8988T (cell line): ENCODE data around the gene ATP8A1.

ENCODE experiments used
- DNase-seq: peaks from one replicate; pipeline ENCODE4 v3.0.0; 2011

Gene ATP8A1

DNA sequence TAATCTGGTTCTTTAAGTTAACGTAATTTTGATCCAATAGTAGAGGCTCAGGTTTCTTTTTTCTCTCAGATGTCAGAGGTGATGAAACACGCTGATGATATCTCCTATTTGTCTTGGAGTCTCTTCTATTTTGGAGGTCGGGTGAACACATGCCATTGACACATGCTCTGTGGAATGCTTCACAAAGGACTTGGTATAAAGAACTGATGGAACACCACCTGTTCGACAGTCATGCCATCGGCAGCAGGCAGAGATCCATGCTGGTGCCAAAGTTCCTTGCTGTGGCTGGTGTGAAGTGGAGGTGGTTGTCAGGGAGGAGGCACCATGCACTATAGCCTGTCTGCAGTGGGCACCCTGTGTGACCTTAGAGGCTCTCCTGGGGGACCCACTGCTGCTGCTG lies 94.9 kb downstream of the ATP8A1 start:
- DNase-seq = no peak

DNA sequence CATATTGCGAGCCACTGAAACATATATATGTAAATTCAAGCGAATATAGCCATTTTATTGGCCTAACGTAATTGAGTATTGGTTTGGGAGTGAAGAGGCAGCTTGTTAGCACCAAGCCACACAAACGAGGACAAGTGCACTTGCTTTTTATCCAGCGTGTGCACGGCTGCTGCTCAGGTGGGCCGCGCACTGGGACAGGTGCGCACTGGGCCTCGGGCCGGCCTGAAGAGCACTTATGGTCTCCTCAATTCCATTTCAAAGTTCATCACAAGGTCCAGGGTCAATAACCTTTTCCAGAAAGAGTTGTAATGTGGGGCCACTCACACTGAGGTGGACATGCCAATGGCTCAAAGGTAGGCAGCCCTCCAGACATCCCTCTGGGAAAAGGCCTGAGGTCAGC lies 95.9 kb downstream of the ATP8A1 start:
- no peak for DNase-seq

DNA sequence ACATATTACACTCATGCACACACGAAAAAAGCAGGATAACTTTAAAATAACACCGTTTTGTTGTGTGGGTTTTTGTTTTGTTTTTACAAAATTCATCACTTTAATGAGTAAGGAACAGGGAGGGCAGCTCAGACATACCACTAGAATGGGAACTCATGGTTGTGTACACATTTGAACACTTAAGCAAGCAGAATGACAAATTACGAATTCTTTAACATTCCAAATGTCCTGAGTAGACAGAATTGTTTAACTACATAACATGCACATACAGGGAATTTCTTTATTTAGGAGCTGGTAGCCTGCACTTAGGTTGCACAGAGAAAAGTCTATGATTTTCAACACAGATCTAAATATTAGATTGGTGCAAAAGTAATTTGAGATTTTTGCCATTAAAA lies 96.4 kb downstream of the ATP8A1 start:
- DNase-seq = no peak

DNA sequence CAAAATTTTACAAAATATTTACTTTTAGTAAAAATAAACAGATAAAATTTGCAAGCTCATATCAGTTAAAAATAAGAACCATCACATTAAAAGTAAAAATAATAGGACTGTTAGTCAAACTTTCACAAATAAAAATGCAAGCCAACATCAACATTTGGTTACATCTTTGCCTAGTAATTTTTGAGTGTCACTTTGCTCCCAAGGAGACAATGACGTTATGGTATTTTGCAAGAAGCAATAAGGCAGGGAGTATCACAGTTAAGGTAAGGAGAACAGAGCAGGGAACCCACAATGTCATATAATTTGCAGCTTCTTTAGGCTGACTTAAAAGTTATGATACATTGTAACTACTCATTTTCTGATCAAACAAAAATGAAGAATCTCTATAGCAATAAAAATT lies 98.7 kb downstream of the ATP8A1 start:
- no peak for DNase-seq

DNA sequence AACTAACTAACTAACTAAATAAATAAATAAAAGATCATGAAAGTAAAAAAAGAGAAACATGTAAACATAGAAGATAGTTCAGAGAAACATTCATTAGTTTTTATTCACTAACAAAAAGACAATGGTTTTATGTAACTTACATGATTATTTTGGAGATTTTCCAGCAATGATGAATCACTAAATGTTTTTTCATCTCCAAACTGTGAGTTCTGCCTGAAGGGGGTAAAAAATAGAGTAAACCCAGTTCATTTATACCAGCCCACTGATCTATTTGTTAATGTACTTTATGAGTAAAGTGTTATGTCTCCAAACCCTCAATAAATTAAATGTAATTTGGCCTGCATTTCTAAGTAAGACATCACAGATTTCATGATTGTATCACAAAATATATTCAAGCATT lies 101.1 kb downstream of the ATP8A1 start:
- DNase-seq = no peak

DNA sequence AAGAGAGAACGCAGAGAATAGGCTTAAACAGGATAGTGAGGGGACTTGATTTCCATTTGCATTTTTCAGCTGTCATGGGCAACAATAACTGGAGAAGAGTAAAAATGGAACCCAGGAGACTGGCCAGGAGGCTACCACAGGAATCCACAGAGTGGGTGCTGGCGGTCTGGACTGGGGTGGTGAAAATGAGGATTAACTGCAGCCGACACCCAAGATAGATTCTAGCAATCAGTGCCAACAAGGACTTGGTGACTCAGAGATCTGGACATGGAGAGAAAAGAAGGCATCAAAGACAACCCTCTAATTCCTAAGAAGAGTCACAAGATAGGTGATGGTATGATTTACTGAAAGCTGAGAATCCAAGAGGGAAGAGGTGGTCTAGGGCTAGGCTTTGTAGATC lies 102.8 kb downstream of the ATP8A1 start:
- no peak for DNase-seq

DNA sequence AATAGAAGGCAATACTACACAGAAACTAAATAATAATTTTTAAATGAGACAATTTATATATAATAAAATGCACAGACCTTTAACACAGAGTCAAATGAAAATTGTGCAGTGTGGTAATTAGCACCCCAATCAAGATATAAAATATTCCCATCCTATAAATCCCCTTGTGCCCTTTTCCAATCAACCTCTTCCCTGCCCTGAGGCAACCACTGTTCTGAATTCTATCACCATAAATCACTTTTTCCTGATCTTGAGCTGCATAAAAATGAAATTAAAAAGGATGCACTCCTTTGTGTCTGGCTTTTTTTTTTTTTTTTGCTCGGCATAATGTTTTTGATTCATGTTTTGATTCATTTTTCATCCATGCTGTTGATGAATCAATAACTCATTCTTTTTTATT lies 107.0 kb downstream of the ATP8A1 start:
- DNase-seq = no peak

DNA sequence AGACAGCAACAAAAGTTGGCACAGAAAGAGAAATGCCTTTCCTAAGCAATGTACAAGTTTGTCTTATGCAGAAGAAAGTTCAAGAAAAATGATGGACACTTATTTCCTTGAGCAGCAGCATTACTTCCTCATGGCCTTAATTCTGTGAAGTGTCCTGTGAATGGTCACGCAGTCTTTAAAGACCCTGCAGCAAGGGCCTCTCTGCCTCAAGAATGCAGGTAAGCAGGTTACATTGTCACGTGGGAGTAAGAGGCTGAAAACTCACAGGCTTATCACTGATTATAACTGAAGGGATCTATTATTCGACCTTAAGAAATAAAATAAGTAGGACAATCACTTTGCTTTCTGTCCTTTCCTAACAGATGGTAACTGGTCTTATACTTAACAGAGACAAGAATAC lies 109.1 kb downstream of the ATP8A1 start:
- no peak for DNase-seq

DNA sequence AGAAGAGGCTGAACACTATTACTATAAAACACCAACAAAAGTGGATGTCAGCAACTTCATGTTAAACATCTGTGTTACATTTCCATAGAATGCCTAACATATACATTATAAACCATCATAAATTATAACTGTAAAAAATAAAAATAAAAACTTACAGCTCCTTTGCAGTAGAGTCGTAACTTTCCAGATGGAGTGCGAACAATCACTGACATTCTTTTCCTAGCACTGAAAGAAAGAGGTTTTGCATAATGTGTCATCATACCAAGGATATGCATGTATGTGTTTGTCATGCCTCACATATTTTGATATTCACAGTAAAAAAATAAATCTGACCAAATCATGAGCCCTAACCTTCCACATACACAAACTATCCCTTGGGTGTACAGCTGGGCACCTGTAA lies 113.1 kb downstream of the ATP8A1 start:
- DNase-seq = no peak

DNA sequence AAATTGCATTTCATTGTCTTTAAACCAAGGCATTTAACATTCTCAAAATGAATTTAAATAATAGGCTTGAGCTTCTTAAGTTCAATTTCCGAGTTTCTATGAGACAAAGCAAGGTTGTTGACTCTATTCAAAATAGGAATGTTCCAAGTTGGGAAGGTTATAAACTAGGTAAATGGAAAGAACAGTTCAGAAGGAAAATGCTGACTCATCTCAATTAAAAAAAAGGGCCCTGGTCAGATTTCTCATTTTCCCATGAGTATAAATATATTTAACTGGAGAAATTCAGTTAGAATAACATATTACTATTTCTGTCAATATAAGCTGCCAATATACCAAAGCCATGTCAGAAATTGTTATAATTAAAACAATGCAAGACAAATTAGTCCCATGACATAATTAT lies 113.8 kb downstream of the ATP8A1 start:
- no peak for DNase-seq

DNA sequence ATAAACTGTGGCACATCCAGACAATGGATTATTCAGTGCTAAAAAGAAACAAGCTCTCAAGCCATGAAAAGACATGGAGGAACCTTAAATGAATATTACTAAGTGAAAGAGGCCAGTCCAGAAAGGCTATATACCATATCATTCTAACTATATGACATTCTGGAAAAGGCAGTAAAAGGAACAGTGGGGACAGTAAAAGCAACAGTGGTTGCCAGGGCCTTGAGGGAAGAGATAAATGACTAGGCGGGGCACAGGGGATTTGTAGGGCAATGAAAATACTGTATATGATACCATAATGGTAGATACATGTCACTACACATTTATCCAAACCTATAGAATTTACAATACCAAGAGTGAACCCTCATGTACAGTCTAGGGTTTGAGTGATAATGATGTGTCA lies 115.3 kb downstream of the ATP8A1 start:
- DNase-seq = no peak

DNA sequence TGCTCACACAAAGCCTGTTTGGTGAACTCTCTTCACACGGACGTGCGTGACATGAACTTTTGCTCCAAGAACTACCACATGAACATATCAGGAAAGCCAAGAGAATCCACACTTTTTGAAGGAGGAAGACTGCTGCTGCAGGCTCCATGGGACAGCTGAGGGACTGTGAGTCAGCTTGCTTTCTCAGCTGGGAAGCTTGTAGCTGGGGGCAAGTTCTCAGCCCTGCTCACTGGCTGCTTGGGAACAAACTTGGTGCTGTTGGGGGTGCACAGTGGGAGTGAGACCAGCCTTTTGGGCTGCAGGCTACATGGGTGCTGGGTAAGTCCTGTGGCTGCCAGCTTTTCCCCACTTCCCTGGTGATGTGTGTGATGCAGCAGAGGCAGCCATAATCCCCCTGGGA lies 123.9 kb downstream of the ATP8A1 start:
- no peak for DNase-seq

DNA sequence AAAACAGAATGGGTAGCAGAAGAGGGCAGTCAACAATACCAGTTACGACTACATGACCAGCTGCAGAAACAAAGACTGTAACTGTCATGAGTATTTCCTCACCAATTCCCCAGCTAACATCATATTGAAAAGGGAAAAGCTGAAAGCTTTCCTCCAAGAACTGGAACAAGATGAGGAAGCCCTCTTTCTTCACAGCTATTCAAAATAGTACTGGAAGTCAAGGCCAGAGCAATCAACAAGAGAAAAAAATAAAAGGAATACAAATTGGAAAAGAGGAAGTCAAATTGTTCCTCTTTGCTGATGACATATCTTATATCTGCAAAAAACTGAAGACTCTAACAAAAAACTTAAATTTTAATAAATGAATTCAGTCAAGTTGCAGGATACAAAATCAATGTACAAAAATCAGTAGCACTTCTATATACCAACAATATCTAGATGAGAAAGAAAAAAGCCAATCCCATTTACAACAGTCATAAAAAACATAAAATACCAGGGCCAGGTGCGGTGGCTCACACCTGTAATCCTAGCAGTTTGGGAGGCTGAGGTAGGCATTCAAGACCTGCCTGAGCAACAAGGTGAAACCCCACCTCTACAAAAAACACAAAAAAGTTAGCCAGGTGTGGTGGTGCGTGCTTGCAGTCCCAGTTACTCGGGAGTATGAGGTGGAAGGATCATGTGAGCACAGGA lies 125.4 kb downstream of the ATP8A1 start:
- no peak for DNase-seq

DNA sequence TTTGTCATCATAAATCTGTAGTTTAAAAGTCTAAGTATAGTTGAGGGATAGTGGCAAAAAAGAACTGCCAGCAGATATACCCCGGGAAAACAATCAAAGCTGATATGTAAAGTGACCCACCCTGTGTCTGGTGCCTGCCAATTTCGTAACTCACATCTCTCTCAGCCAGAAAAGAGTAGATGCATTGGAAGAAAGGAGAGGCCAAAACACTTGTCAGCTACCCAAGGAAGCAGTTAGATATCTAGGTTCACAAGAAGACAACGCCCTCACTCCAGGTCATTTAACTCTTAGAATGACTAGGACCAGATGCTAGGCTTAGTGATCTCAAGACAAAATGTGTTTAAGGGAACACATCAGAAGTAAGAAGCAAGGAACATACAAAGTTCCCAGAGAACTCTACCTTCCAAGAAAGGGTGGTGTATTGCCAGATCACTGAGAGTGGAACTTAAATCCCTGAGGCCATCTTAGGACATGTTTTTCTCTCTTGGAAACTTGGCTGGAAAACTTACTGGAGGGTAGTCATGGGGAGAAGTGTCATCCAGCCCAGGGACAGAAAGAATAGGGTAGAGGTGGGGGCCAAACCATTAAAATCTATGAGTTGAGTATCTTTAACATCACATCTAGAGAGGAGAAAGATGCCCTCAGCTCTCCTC lies 133.7 kb downstream of the ATP8A1 start:
- DNase-seq = no peak

DNA sequence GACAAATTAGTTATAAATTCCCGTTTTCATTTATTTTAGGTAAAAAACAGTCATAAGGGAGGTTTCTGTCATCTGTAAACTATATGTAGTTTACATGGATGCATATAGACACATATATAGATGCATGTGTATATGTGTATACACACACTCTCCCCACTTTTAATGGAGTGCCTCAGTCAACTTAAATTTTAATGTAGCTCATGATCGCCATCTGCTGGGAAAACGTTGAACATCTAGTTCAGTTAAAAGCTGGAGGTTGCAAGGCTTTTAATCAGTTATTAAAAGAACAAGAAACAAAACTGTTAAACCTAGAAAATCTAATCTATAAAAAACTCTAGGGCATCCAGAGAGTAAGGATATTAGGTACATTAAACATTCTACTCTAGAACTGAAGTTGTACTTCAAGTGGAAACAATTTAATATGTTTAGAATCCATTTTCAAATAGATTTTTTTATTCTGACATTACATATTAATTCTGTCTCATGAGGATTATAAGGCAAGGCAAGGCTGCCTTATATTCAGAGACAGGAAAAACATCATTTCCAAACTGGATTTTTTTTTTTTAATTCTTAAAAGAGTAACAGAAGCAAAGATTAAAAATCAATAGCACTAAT lies 137.0 kb downstream of the ATP8A1 start:
- DNase-seq = no peak

DNA sequence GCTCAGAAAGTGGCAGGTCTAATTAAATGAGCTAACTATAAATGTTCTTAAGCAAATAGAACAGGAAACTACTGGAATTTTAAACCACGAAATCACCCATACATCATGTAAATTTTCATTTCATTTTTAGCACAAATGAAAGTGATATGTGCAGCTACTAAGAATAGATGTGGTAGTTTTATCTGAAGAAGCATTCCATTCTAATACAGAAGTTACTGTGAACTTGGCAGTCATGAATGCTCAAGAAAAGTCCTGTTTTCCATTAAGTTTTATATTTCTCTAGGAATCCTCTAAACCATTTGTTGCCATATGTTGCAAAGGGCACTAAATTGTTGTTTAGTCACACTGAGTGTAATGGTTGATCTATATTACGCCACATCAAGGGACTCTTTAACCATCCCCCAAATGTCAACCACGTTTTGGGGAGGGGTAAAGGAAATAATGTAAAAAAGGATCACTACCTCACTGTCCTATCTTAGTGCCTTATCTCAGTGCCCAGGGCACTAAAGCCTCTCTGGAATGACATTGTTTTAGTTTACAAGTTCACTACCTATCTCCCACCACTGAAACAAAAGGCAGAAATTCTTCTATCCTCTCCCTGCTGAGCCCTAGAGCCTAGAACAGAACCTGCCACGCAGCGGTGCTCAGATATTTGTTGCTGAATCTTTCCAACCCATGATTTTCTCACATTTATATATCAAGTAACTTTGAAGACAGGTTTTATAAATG lies 141.6 kb downstream of the ATP8A1 start:
- no peak for DNase-seq

DNA sequence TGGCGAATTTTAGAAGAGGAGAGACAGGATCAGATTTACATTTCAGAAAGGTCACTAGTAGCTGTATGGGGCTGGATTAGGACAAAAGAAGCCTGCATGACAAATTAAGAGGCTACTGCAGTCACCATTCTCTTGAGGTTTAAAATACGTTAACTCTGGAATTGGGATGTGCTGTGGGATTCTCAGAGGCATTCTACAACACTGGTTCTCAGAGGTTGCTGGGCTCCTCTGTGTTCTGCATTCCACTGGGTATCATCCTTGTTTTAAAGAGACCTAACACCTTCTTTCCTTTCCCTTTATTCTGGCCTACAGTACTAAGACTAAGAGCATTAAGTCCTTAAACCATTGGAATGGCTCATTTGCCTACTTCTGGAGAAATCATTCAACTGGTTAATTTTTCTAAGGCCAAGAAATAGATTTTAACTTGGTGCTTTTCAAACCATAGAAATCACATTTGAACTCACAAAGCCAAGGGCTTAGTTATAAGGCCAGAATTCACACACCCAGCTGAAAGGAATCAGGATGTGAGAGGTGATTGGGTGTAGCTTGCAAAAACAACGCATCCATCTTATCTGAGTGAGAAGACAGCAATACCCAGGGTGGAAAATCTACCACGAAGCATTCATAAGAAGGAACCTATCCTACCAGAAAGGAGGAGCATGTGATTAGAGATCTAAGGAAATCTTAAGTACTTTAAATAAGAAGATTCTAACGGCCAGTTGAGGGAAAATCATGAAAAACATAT lies 143.0 kb downstream of the ATP8A1 start:
- no peak for DNase-seq

DNA sequence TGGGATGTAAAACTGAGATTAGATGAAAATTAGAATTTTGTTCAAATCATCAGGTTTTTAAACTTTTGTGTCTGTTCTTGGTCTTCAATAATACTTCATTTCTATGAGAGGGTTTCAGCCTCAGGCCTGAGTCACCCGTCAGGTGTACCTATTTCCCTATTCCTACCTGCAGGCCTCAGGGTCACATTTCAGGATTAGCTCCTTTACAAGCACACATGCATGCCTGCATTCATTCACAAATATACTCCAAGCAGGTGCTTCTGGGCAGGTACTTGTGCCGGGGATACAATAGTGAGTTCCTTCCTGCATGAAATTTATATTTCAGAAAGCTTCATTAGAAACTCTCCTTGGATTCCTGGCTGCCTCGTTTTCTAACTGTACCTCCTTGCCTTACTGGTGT lies 144.7 kb downstream of the ATP8A1 start:
- DNase-seq = no peak

DNA sequence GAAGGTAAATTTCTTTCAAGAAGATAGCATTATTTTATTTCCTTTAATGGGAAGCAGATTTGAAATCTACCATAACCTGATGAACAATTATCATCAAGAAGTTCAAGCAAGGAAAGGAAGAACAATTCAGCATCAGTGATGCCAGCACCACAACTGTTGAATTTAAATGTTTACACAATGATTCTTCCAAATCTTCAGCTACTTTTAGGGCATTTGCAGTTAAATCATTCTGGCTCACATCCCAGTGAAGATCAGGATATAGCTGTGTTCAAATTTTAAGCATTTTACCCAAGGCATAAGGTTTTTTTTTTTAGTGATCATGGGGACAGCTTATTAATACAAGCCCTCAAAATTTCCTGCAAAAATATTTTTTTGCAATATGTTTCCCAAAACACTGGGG lies 146.7 kb downstream of the ATP8A1 start:
- DNase-seq = no peak

DNA sequence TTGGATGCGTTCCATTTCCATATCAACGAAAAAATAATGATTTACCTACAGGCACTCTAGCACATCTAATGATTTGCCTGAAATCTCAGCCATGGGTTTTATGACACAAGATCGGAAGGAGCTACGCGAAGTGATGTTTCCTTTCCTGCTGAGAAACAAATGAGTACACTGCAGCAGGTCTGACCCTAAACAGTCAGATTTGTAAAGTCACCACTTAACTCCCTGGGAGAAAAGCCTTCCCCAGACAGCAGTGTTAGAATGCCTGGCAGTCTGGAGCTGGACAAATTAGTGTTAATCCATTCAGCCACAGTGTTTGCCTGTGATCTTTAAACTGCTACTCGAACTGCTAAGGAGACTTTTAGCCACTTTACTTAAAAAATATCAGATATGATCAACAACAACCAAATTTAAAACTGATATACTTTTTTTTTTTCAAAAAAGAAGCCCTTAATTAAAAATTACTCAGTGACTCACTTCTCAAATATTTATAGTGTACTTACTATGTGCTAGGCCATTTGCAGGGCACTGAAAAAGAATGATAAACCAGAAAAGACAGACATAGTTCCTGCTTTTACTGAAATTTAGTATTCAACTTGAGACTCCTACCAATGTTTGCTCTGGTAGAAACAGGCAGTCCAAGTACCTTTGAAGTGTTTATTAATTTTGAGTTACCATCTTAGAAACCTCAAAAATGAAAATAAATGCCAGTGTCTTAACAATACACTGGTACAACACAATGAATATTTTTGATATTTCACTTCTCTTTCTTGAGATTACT lies 155.1 kb downstream of the ATP8A1 start:
- no peak for DNase-seq

DNA sequence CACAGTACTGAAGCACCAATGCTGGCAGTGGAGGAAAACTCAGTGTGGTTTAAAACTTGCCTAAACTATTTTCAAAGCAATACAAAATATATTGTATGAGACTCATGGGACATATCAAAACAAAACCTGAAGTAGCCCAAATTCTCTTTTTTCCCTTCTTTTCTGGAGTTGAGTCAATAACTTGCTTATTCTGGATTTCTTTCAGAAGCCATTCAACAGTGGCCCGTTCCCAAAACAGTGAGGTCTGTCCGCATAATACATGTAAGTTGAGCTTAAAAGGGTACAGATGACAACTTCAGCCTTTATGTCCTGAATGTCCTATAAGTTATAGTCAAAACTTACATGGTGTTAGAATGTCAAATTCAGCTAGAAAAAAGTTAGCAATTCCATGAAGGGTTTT lies 158.9 kb downstream of the ATP8A1 start:
- no peak for DNase-seq

DNA sequence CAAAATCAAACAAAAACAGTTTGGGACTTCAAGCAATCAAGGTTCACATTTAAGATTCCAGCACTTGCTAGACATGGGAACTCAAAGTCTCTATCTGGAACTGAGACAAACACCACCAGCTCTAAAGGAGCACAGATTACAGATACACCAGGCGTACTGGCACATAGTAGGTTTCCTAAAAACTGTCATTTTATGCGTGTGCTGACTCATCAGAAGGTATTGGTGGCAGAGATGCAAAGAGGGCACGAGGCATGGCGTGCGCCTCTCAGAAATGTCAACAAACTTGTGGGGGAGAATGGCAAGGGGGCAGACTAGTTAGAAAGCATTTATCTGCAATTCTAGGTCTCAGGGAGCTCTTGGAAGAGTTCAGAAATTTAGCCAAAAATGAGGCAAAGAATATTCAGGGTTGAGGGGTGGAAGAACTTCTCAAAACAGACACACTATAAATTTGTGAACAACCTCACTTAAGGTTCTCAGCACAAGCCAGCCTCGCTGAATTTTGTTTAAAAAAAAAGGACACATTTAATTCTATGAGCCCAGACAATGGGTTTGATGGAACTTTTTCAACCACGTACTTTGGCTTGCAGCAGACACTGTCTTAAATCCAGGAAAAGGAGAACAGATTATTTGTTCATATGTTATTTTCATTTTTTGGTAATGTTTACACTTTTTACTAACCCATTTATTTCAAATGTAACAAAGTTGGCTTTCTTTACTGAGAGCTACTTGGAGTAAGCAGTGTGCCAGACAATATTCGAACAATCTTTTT lies 159.6 kb downstream of the ATP8A1 start:
- no peak for DNase-seq
